ENCODE results near the gene DDX24.
A peak's percentile ranks its signal among the peaks of the same experiment; 100 is the strongest.

DDX24 gene

GRCh38 chr14:94047581-94047980, 33.4 kb downstream of the DDX24 start:
- ATAC-seq = no peak

DNA sequence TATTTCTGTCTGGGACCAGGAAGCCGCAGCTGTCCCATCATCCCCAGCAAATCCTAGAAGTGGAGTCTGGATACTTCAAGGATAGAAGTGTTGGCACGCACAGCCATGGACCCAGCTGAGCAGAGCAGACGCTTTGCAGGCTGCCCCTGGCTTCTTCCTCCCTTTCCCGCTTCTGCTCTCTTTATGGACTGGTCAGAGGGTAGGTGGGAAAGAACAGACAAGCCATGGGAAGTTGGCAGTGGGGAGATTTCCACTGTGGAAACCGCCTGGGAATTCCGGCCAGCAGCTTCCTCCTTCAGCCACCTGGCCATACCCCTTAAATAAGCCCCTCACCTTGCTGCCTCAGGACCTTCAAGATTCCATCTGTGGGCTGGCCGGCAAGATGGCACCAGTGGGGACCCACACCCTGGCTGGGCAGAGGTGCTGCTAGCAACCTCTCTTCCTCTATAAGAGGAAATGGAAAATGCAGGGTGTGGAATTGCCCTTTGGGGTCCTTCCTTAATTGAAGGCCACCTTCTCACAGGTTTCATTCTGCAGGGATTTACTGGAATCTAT, 34.2 kb downstream of the DDX24 start:
- no peak for ATAC-seq

- ATAC-seq = no peak
Observed at GRCh38 chr14:94045563-94046345, 35.2 kb downstream of the DDX24 start.

- ATAC-seq = no peak
Observed at GRCh38 chr14:94045101-94045500, 35.9 kb downstream of the DDX24 start.

- no peak for ATAC-seq
Observed at GRCh38 chr14:94044476-94045091, 36.4 kb downstream of the DDX24 start.

DNA sequence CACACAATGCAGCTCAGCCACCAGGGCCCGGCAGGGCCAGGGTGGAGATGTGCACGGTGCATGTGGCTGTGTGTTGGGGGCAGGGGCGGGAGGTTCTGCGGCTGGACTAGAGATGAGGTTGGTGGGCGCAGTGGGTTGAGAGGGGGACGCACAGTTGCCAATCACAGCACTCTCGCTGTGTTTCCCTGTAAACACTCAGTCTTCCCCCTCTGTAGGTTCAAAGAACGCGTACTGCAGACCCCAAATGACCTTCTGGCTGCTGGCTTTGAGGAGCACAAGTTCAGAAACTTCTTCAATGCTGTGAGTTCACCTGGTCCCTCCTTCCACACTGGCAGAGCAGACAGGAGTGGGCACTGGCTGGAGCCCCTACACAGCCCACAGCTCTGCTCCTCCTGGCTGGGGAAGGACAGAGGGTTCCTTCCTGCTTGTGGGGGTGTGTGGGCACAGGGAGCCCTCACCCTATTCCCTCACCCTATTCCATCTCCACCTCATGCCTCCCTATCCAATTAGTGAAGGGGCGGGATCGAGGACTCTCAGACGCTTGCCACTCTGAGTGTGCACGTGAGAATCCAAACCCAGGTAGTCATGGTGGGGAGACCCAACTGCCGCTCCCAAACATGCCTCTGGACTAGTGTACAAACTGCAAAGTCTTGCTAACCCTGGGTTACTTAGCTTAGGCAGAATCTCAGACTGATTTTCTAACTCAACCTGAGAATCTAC, 37.1 kb downstream of the DDX24 start:
- ATAC-seq = no peak

DNA sequence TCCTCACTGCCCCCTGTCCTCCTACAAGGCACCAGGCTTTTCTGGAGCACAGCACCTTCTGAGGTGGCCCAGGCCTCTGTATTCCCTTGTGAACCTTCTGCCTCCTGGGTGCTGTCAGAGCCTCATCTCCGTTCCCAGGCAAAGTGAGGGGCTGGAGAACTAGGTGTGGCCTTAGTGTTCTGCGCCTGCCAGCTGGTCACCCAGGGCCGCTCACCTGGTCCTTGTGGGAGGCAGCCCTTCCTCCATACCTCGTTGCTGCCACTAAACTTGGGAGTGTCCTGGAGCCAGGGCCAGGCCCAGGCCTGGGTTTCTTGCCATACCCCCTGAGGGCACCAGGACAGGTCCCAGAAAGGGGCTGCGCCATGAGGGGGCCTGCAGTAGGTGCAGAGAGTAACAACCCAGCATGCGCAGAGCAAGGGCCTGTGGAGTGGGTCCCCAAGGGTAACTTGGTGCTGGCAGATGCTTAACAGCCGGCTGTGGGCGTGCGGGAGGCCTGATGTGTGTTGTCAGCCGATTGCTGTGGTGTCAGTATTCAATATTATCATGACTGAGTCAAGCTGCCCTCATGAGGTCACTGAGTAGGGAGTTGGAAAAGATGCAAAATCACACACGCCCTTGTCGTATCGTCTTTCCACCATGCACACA, 37.8 kb downstream of the DDX24 start:
- ATAC-seq = peak in 1 of 2 donors; percentile 15

- no peak for ATAC-seq
Observed at GRCh38 chr14:94042433-94043091, 38.4 kb downstream of the DDX24 start.

DNA sequence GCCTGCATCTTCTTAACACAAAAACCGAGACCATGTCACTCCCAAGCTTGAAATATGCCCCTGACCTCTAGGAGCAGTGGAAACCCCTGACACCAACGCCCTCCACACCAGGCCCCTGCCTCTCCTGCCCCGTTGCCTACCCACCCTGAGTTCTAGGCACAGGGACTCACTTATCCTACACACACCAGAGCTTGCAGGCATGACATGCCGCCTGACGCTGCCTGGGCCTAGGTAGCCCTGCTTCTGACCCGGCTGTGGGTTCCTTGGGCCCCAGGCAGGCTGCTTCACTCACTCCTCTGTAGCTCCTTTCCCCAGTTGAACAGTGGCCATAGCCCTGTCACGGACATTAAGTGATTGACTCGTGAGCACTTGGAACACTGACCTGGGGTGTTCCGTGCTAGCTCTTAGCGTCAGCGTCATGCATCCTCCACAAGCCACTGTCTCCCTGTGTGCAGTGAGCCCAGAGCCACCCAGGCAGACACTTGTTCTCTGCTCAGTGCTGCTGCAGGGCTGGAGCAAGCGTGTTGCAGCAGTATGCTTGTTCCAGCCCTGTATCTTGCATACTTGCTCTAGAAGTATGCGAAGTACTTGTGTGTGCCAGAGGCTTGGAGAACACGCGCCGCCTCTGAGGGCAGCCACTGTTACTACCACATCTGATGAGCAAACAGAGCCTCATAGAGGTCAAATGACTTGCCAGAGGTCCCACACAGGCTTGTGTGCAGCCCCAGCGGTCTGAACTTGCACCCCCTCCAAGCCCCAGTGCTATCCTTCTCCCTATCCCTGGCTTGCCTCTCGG, 39.3 kb downstream of the DDX24 start:
- no peak for ATAC-seq

DNA sequence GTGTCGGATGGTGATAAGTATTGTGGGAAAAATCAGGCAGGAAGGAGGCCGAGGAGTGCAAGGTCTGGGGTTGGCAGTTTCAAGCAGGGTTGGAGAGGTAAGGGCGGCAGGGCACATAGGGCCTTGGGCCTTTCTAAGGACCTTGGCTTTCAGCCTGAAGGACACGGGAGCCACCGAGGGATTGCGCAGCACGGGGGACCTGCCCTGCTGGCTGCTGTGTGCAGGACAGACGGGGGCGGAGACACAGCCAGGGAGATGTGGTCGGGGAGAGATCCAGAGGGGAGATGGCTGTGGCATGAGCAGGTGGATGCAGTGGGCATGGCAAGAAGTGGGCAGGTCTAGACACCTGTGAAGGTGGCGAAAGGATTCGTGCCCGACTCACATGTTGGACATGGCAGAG, 40.2 kb downstream of the DDX24 start:
- no peak for ATAC-seq

DNA sequence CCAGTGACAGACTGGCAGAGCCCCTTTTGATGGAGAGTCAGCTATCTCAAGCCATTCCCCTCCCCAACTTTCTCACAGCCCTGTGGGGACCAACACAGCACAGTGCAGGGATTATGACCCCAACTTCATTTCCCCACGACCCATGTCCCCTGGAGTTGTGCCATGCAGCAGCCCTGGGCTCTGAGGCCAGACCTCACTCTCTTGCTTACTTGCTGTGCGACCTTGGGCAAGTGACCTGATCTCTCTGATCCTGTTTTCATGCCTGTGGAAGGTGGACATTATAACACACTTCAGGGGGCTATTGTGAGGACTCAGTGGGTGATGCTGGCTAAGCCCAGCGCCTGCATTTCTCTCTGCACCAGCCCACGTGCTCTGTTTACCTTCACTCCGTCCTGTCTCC, 40.8 kb downstream of the DDX24 start:
- ATAC-seq = no peak

DNA sequence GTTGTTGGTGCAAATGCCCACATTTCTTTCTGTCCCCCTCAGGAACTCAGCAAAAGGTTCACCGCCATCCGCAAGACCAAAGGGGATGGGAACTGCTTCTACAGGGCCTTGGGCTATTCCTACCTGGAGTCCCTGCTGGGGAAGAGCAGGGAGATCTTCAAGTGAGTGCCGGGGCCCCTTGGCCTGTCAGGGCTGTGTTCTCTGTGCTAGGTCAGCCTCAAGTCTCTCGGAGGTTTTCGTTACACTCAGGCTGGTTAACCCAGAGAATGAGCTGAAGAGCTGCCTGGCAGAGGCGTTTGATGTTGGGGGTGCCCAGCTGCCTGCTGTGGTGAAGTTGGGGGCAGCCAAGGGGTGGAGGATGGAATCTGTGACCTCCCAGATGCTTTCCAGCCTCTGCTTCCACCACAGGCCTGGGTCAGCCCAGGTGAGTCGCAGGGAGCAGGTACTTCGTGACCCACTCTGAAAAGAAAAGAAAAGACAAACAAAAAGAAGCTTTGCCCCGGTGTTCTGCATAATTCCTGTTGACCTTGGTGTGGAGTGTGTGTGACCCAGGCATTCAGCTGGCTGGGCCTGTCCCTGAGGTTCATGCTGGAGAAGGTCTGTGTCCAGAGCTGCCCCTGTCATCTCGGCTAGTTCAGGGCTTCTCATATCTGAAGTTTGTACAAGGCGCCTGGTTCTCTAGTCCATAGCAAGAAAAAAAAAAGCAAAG, 41.9 kb downstream of the DDX24 start:
- no peak for ATAC-seq

GRCh38 chr14:94038510-94038909, 42.5 kb downstream of the DDX24 start:
- no peak for ATAC-seq

GRCh38 chr14:94037954-94038353, 43.0 kb downstream of the DDX24 start:
- no peak for ATAC-seq

DNA sequence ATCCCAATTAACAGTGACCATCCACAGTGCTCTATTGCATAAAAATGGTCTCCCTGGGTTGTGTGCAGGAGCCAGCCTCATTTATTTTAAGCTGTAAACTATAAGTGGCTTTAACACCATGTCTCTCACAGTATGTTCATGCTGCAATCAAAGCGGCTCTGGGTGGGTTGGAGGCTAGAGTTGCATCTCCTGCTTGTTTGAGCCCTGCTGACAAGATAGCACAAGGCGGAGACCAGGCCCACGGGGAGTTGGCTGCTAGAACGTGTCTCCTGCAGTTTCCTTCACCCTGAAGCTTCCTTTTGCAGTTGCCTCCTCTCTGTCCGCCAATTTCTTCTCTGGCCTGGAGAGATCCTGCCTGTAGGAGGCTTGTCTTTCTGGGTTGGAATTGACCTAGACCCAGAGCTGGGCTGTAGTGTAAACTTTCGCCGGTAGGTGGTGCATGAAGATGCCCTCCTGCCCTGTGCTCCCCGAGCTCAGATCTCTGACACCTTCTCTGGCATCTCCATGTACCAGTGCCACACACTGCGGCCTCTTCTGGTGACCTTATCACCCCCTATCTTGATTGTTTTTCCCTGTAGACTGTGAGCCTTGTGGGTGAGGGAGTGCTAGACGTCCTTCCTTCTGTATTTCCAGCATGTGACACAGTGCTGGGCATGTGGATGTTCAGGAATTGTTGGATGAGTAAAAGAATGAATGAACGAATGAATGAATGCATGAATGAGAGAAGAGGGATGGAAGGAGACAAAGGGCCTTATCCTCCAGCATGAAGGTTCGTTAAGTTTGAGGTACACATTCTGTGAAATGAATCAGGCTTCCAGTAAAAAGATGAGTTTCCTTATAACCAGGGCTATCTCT, 44.5 kb downstream of the DDX24 start:
- peak; percentile 92 for ATAC-seq

- no peak for ATAC-seq
Observed at GRCh38 chr14:94034886-94035285, 46.1 kb downstream of the DDX24 start.

DNA sequence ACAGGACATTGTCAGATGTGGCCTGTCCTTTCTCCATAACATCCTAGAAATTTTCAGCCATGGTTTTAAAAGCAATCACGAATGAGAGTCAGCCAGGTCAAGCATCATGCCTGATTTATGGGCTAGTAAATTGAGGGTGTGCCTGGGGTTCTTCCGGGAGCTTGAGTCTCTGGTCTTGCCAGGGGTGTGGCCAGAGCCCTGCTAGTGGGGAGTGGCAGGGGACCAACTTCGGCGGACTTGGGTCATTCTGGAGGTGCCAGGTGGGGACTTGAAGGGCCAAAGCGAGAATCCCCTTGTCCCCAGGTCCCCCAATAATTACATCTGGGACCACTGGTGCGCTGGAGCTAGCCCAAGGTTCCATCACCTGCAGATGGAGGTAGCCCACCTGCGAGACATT, 49.1 kb downstream of the DDX24 start:
- ATAC-seq = no peak

DNA sequence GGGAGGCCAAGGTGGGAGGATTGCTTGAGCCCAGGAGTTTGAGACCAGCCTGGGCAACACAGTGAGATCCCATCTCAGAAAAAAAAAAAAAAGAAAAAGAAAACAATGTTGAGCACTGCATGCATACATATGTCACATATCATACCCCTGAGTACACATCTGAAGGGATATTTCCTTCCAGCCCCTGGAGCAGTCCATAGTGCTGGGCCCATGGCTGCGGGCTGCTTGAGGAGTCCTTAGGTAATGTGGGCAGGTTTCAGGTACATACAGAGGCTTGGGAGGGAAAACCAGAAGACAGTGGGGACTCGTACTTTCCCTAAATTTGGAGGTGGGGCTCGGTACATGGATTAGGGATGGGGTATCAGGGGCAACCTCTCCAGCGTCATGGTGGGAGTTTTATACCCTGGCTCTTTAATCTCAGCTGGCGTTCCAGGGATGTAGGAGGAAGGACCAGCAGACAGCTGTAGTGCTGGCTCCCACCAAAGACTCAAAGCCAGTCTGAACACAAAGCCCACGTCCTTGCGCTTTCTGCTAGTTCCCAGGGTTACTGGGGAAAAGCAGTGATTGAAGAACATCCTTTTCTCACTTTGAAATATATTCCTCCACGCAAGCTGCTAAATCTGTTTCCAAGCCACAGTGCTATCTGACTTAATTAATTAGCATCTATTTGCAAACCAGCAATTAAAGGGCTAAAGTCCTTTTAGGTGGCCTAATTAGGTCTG, 49.7 kb downstream of the DDX24 start:
- no peak for ATAC-seq

GRCh38 chr14:94030571-94030970, 50.4 kb downstream of the DDX24 start:
- ATAC-seq = no peak
